SU-DHL-6 (cell line): Measurements from ENCODE around the gene SYTL3.

Source experiments
- CTCF ChIP-seq: fragments of 200-600 bp; sonication (generic); IDR thresholded peaks from one replicate; pipeline ENCODE4 v1.5.1; 2017; ENCODE audit warnings: antibody characterized with exemption, mild to moderate bottlenecking, low read length, moderate library complexity; ENCODE audit not compliant: insufficient read depth, poor library complexity, severe bottlenecking
- EZH2phosphoT487 ChIP-seq: fragments of 200-600 bp; sonication (generic), shearing (Covaris generic); conservative IDR thresholded peaks from 2 replicates; pipeline ENCODE4 v1.6.1; 2018; ENCODE audit warnings: mild to moderate bottlenecking, antibody characterized with exemption, low read length, moderate library complexity, mixed read lengths

- TF ChIP-seq CTCF = no peak
- no peak for TF ChIP-seq EZH2phosphoT487
These were observed 40.2 kb upstream of the SYTL3 start for GRCh38 chr6:158609455-158610155.
